Activated T-cell treated with anti-CD3 and anti-CD28 coated beads, Interleukin-2, amount 50 U/mL, for 48 hours (primary cell): Measurements from ENCODE around the gene DDX31.
"Not testable (repeated sequence)": the region's sequence is repeated elsewhere in the genome, so short reads cannot be mapped to it uniquely, and the experiment has no call there.

ENCODE experiments used
- DNase-seq, 2 experiments: peaks; one replicate each; pipeline ENCODE4 v3.0.0-alpha.2; 2020

The DDX31 gene

DNA sequence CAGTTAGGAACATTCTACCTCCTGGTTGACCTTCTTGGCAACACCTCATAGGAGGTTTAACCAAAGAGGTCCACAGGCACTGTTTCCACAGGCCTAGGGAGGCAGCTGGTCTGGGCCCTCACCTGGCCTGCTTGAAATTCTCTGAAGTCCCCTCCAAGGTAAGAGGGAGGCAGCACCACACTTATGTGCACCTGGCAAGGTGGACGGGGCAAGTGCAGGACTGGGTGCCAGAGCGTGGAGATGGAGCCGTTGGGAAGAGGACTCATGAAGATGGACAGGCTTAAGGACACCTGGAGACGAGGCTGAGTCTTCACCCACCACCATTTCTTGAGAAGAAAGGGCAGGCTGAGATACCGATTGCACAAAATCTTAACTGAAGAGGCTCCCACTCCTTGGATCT lies 94.0 kb downstream of the DDX31 start:
- no peak for DNase-seq

DNA sequence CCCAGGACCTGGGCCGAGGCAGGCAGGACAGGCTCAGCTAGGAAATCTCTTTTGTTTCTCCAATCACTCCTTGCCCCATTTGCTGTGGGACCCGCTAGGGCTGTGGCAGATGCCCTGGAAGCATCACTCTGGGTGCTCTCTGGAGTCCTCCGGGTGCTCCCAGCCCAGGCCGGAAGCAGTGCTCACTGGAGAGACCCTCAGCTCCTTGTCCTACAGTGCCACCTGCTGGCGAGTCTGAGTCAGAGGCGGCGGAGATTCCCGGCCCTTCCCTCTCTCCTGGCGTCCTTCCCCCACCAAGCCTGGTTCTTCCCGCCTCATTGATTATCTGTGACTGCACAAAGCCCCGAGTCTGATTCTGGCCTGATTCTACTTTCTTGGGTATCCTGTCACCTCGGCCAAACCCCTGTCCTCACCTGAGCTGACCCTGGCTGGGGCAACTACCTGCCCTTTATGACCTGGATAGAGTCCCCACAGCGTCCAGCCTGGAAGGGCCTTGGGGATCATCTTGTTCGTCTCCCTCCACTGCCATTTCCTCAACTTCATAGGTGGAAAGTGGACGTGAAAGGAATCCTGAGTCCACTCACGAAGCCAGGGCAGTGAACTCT lies 94.7 kb downstream of the DDX31 start:
- peak; percentile 62 to 72 for DNase-seq

DNA sequence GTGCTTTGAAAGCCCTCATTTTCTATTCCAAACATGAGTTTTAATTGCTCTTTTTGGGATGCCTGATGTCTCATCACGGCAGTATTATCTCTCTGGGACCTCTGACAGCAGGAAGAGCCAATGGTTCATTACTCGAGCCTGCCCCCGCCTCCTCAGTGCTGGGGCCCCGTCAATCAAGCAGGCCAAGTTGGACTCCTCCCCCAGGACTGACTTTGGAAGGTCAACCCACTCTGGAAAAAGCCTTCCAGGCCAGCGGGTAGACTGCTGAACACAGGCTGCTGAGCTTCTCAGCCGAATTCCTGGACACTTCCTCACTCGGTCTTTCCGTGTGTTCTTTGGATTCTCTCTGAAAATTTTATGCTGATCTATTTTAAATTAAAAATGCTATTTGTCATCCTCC lies 96.9 kb downstream of the DDX31 start:
- no peak for DNase-seq

DNA sequence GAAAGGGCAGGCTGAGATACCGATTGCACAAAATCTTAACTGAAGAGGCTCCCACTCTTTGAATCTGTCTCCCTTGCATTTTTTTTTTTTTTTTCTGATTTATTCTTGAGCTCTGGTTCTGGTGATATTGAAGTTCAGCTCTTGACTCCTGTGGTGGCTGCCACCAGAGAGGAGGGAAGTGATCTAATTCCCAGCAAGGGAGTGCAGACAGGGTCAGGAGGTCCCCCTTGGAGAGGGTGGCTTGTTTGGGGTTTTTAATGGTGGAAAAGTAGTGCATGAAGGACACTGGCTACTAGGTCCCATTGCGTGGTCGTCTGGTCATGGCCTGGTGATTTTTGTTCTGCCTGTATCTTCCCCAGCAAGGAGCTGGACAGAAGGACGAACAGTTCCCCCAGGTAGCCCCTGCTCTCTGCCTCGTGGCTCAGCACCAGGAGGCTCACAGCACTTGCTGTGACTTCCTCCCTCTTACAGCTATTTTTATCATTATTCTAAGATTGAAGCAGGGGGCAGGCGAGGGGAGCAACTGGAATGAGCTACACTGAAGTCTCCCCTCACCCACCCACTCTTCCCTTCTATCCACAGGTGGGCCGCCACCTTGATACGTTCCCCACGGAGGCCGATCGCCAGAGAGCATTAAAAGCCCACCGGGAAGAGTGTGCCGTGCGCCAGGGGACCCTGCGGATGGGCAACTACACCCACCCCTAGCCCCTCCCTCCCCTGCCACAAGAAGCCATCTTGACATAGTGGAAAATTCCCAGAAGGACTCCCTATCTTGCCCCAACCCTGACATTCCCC lies 97.8 kb downstream of the DDX31 start:
- DNase-seq = no peak

DNA sequence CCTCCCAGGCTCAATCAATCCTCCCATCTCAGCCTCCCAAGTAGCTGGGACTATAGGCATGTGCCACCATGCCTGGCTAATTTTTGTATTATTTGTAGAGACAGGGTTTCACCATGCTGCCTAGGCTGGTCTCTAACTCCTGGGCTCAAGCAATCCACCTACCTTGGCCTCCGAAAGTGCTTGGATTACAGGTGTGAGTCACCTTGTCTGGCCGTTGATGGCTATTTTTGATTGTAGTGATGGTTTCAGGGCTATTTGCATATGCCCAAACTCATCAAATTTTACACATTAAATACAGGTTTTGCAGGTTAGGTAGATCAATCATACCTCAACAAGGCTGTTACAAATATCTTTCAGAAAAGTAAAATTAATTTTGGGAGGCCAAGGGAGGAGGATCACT lies 101.0 kb downstream of the DDX31 start:
- not testable (repeated sequence) for DNase-seq

DNA sequence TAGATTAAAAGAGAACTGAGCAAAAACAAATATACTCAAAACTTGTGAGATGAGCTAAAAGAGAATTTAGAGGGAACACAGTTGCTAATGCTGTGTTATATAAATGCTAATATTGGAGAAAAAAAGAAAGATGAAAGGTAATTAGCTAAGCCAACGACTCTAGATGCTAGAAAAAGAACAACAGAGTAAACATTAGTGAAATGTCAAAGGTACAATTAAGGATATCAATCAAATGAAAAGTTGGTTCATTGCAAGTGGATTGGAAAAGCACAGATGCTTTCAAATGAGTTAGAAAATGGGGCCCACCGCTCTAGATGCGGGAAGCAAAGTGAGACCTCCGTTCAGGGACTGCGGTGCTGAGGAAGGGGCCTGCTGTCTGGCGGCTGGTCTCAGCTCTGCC lies 105.3 kb downstream of the DDX31 start:
- DNase-seq = no peak

DNA sequence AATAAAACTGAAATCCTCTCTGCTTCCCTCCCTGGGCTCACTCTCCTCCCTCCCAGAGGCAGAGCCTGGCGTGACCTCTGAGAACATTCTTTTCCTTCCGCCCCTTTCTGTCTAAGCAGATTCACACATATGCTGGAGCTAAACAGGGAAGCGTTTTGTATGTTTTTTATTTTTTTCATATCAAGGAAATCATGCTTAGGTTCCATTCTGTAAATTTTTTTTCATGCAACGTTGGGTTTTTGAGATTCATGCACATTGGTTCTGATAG lies 107.5 kb downstream of the DDX31 start:
- no peak for DNase-seq

DNA sequence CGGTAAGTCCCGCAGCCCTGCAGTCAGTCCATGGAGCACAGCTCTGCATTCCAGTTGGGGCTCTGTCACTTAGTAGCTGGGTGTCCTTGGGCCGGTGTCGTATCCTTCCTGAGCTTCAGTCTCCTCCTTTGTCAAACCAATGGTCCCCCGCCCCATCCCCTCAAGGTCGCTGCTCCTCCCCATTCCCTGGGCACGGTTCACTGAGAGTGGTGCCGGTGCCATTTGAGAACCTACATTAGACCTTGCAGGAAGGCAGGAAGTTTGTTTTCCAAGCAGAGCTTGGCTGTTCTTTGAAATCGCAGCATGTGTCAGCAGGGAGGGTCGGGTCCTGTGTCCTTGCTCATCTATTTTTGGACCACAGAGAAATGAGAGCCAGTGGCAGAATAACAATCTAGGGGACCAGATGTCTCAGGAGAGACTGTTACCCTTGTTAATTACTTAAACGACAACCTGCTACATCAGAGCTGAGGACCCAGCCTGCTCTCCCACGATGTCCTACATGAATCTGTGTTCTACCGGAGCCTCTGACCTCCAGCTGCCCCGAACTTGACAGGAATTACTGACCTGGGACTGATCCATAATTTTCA lies 109.1 kb downstream of the DDX31 start:
- no peak for DNase-seq

DNA sequence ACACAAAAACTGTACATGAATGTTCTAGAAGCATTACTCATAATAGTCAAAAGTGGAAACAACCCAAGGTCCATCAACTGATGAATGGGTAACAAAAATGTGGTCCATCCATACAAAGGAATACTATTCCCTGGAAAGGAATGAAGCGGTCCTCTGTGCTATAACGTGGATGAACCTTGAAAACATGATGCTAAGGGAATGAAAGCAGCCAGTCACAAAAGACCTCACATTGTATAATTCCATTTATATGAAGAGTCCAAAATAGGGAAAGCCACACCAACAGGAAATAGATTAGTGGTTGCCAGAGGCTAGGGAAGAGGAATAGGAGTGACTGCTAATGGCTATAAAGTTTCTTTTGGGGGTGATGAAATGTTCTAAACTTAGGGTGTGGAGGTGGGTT lies 110.1 kb downstream of the DDX31 start:
- no peak for DNase-seq

DNA sequence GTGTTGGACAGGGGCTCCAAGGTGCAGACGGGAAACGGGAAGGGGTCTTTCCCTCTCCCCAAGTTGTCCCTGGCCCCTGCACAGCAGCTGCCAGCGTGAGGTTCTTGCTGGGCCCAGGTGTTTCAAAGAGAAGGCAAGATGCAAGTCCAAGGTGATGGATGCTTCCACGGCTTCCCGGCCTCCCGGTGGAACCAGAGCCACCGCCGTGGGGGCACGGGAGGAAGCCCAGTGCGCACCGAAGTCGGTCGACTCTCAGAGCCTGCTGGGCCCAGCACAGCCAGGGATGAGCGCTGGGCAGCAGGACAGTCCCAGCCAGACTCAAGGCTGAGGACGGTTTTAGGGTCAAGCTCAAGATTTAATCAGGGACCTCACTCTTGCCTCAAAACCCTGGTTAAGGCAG lies 112.6 kb downstream of the DDX31 start:
- DNase-seq = no peak

DNA sequence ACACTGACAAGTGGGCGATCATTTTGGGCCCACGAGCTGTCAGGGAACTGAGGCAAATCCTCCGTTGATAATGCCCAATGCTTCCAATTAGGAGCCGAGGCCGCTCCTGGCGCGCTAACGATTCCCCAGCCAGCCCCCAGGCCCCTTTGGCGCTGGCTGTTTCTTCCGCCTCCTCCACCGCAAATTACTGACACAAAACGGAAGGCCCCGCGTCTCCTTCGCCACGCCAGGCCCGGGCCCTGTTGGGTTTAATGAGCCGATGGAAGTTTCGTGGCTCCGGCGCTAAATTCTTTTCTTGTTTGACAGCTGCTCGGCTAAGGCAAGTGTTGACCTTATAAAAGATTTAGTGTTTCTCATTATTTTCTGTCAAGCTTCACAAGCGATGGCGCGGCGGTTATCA lies 113.1 kb downstream of the DDX31 start:
- DNase-seq = no peak

DNA sequence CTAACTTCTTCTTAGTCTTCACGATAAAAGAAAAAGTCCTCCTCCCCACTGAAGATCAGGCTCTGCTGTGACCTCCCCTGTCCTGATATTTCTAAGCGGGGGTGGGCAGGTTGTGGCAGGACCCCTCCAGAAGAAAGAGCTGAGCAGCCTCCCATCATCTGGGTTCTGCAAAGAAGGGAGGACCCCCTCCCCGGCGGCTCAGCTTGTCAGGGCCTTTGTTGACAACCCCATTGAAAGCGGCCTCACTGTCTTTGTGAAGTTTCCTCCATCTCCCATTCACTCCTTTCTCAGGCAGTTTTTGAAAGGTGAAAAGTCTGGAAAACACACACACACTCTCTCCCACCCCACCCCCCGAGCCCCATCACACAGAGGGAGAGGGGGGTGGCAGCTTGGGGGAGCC lies 113.5 kb downstream of the DDX31 start:
- no peak for DNase-seq

DNA sequence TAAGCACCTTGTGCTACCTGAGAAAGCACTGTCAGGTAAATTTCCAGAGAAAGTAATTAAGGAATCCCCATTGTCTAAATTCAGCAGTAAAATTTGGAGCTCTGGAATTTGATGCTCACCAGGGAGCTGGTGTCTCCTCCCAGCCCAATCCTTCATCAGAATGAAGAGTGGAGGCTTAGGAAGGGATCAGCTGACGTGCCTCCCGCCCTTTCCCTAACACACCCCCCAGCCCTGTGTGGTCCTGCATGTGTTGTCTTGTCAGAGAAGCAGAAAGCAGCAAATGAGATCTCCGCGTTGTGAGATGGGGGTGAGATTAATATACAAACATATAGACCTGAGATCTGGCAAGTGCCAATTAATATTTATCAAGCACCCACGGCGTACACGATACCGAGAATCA lies 114.3 kb downstream of the DDX31 start:
- DNase-seq = no peak

DNA sequence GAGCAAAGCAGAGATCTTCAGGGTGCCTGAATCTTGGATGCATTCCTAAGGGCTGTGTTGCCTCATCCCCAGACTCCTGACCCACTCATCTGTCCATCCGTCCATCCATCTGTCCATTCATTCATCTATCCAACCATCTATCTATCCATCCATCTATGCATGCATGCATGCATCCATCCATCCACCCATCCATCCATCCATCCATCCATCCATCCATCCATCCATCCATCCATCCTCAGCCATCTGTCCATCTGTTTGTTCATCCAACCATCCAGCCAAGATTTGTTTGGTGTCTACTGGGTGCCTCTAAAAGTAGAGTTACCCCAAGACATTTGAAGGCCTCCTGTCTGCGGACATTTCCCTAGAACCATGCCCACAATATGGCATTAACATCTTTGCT lies 115.0 kb downstream of the DDX31 start:
- no peak for DNase-seq

DNA sequence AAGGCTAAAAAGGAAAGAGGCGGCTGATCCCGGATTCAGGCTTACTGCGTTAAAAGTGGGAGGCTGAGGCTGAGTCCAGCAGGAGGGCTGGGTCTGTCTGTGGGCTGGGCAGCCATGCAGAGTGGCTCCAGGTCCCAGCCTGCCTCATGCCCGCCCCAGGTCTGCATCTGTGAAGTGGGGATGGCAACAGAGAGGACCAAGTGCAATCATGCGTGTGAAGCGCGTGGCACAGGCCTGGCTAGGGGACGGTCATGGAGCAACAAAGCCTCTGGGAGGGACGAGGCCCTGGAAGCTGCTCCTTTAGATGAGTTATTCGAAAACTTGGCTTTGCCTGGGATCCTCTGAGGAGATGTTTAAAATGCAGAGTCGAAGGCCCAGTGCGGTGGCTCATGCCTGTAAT lies 117.7 kb downstream of the DDX31 start:
- DNase-seq = no peak

DNA sequence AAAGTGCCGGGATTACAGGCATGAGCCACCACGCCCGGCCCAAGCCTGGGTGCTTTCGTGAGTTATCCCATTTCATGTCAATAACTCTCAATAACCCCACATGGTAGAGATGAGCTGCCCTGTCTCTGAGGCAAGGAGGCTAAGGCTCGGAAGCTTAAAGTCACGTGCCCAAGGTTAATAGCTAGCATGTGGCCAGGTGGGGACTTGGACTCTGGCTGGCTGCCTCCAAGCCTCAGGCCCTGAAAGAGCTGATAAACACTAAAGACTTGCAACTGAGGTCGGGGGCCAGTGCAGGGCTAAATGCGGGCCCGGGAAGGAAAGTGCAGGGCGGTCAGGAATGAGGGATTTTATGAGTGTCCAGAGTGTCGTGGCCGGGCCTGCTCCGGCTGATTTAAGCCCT lies 118.2 kb downstream of the DDX31 start:
- DNase-seq = no peak

DNA sequence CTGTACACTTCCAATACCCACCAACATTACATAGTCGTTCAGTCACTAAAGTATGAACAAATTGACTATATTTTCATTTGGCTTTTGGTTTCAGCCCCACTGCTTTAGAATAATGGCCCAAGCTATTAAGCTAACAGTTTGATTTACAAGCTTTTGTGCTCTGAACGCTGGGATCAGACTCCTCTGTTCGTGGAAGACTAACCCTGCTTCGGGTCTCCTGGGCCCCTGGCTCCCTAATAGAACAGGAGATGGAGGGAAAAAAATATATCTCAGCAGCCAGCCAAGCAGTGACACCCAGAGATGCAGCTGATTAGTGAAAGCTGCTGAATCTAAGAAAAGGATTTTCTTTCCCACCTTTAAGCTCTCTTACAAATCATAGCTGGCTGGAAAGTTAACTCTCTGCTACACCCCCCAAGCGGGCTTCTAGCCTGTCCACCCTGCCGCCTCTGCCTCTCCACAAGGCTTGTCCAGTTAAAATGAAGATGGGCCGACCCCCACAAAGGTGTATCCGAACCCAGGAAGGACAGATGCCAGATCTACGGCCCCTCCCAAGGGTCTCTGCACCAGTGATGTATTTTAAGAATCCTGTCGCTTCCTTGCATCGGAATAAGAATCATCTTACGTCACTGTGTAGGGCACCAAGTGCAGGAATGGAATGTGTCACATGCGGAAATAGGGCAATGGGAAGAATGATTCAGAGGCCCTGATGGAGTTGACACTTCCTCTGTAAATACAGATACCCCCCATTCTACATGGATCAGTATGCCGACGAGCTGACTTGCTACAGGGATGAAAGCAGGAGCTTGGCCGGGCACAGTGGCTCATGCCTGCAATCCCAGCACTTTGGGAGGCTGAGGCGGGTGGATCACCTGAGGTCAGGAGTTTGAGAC lies 120.8 kb downstream of the DDX31 start:
- no peak for DNase-seq

DNA sequence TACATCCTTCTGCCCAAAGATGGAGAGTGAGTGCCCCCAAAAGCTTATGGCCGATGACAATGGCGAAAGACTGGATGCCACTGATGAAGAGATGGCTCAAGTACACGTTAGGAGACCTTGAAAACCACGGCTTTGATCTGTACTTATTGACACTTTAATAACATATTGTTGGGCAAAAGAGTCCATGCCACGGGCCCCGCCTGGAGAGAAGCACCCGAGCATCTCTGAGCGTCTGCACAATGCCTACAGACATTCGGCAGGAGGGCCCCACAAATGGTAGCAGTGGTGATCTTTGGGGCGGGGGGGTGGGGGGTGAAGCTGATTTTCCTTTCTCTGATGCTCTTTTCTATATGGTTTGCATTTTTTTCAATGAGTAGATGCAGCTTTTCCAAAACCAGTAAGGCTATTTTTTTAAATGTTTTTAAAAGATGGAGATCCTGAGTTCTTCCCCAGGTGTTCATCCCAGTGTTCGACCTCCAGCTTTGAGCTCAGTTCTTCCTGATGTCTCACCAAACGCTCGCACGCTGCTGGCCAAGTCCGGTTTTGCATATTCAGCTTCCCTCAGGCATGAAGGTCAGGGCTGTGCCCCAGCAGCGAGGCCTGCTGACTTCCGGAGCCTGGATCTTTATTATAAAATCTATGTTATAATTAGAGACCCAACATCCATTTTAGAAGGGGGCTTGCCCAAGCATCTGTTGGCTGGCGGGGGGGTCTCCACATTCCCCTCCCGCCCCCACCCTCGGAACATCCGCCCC lies 121.6 kb downstream of the DDX31 start:
- DNase-seq = no peak

DNA sequence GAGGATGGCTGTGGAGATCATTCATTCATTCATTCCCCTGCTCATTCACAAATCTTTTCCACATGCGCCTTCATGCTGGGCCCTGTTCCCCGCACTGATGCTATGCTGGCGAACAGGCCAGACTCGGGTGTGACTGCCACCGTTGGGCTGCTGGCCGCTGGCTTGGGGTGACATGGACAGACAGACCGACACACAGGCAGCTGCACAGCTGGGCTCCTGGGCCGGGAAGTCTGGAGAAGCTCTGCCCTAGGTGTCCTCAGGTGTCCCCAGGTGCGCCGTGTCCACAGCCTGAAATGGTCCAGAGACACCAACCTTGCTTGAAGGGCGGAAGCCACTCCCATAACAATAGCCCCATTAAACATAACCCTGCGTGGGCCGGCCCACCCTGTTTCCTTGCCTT lies 122.3 kb downstream of the DDX31 start:
- no peak for DNase-seq

DNA sequence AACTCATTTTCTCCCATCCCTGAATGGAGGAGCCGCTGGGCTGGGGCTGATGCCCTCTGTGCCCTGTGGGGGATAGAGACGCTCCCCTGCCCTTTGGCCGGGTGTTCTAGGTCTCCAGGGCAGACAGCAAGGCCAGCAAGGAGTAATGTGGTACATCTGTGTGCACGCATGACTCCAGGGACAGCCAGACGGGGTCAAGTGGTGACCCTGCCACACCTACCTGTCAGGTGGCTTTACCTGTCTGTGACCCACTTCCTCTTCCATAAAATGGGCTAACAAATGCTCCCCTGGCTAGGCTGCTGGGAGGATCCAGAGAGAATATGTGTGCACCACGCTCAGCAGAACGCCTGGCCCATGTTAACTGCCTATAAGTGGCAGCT lies 122.7 kb downstream of the DDX31 start:
- DNase-seq = no peak

DNA sequence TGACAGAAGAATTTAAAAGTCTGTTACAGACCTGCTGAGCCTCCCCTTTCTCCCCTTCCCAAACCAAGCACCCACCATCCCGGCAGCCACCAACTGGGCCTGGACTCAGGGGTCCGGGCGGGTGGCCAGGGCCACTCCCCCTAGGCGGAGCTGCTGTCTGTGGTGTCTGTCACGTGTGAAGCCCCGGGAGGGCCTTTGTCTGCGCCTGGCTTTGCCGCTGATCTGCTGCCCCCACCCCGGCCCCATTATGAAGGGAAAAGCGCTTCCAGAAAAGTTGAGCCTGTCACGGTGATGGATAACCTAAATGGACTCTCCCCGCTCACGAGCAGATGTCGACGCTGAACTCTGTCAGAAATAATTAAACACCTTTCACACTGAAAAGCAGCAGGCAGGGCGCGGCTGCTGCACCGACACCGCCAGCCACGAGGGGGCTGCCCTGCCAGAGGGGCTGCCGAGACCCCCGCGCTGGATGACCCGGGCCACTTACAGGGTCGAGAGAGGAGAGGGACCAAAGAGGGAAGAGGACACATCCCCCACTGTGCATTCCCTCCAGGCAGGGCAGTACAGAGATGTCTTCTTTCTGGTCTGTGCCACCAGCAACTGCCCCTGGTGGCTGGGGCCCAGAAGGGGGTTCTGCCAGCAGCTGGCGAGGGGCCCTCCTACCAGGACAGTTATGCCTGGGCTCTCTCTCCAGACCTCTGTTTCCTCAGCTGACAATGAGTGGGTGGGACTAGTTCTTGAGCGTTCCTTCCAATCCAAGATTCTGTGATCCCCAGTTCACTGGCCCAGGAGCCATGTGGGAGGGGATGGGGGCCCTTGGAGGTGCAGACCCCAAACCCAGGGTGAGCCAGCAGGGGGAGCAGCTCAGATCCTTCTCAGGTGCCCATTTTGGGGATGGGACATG lies 123.4 kb downstream of the DDX31 start:
- peak in 1 of 2 experiments; percentile 22 for DNase-seq

DNA sequence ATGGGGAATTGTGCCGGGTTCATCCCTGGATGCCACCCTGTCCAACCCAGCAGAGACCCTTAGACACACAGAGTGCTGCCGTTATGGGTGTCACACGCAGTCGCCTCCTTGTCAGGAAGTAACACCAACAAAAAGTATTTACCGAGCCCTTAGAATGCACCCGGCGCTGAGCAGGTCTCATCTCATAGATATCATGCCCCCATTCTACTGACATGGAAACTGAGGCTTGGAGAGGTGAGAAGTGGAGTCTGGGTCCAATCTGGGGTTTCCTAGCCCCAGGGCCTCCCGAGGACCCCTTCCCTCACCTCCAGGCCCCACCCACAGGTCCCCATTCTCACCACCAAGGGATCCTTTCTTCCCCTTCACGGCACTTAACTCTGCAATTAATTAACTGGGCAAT lies 124.2 kb downstream of the DDX31 start:
- no peak for DNase-seq
